Upper lobe of right lung (tissue), 1 donor: ENCODE results near the gene CFLAR. TPM values are rescaled to one million over a fixed set of nuclear protein-coding genes. Genes with fewer than 3 reads are reported as not detected.

ENCODE experiments used
- ATAC-seq: fragments of 200-7000 bp; cut with Tn5 transposase; one replicate; pipeline ENCODE4 v1.9.1; 2020; ENCODE audit warnings: mild to moderate bottlenecking, moderate library complexity
- DNase-seq: peaks from one replicate; pipeline ENCODE4 v3.0.0-alpha.2; 2020
- H3K27ac ChIP-seq: fragments of 200-600 bp; one replicate; pipeline ENCODE4 v1.8.0; 2022
- H3K27me3 ChIP-seq: fragments of 200-600 bp; one replicate; pipeline ENCODE4 v1.8.0; 2022; ENCODE audit warnings: mild to moderate bottlenecking
- H3K36me3 ChIP-seq: fragments of 200-600 bp; one replicate; pipeline ENCODE4 v1.8.0; 2022
- H3K4me1 ChIP-seq: fragments of 200-600 bp; one replicate; pipeline ENCODE4 v1.8.0; 2022
- H3K4me3 ChIP-seq: fragments of 200-600 bp; one replicate; pipeline ENCODE4 v1.8.0; 2022; ENCODE audit warnings: mild to moderate bottlenecking
- H3K9me3 ChIP-seq: fragments of 200-600 bp; one replicate; pipeline ENCODE4 v1.8.0; 2022
- intact Hi-C: fragments of 100-400 bp; cut with DNase I; formaldehyde crosslinking; loops from one replicate; pipeline ENCODE4 v1.11.0; 2022
- total RNA-seq: library from RNA; stranded (reverse); fragmentation: NEBNext Ultra II Directional; extraction: Animal tissue kit (Norgen Biotek cat#: 25700); gene quantifications from one replicate; pipeline ENCODE4 v1.2.1, GENCODE V29; 2021
- TF ChIP-seq, protein P1 (sequence below): fragments of 200-600 bp; IDR thresholded peaks from one replicate; pipeline ENCODE4 v1.8.0; 2022; ENCODE audit warnings: antibody characterized with exemption
- donor health status: DM: no; HTN: yes; CAD: no; lungs with severe emphysema.

Gene CFLAR
- total RNA-seq, 1 donor from 2014 or later = 316 TPM

- no peak for DNase-seq
- H3K27ac ChIP-seq = peak overlapping the region; percentile 52
- ATAC-seq = peak; percentile 75
Measured at GRCh38 chr2:201219328-201220096, 103.5 kb downstream of the CFLAR start.

GRCh38 chr2:201220102-201220570, 104.2 kb downstream of the CFLAR start:
- TF ChIP-seq, protein P1, sequence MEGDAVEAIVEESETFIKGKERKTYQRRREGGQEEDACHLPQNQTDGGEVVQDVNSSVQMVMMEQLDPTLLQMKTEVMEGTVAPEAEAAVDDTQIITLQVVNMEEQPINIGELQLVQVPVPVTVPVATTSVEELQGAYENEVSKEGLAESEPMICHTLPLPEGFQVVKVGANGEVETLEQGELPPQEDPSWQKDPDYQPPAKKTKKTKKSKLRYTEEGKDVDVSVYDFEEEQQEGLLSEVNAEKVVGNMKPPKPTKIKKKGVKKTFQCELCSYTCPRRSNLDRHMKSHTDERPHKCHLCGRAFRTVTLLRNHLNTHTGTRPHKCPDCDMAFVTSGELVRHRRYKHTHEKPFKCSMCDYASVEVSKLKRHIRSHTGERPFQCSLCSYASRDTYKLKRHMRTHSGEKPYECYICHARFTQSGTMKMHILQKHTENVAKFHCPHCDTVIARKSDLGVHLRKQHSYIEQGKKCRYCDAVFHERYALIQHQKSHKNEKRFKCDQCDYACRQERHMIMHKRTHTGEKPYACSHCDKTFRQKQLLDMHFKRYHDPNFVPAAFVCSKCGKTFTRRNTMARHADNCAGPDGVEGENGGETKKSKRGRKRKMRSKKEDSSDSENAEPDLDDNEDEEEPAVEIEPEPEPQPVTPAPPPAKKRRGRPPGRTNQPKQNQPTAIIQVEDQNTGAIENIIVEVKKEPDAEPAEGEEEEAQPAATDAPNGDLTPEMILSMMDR = no peak
- ATAC-seq = peak; percentile 78
- intact Hi-C loops = no loop called here
- Histone ChIP-seq H3K36me3 (peaks cover 30% of the 10 kb centered on the region), H3K4me3 (no peak overlapping the region), H3K27ac (peak overlapping the region; percentile 52), H3K27me3 (no peaks in the 10 kb centered on the region), H3K9me3 (no peaks in the 10 kb centered on the region), H3K4me1 (peaks cover 26% of the 10 kb centered on the region)
- DNase-seq = no peak

More at GRCh38 chr2:201219328-201220096, 103.5 kb downstream of the CFLAR start:
- H3K4me1 ChIP-seq = peaks cover 26% of the 10 kb centered on the region
- TF ChIP-seq, protein P1 = no peak
- no peak overlapping the region for H3K4me3 ChIP-seq
- no peaks in the 10 kb centered on the region for H3K9me3 ChIP-seq
- intact Hi-C loops = no loop called here
- peaks cover 30% of the 10 kb centered on the region for H3K36me3 ChIP-seq
- no peaks in the 10 kb centered on the region for H3K27me3 ChIP-seq

GRCh38 chr2:201223089-201224073, 107.4 kb downstream of the CFLAR start:
- Histone ChIP-seq H3K4me3 (no peak overlapping the region), H3K4me1 (peaks cover 26% of the 10 kb centered on the region), H3K9me3 (no peaks in the 10 kb centered on the region), H3K27me3 (no peaks in the 10 kb centered on the region), H3K27ac (peak overlapping the region; percentile 3), H3K36me3 (peaks cover 11% of the 10 kb centered on the region)
- DNase-seq = no peak
- TF ChIP-seq, protein P1 = no peak
- no peak for ATAC-seq
- intact Hi-C loops = no loop called here

Other genes starting within 250 kb of the CFLAR start
- gene PPIL3, start 227.1 kb upstream of the CFLAR start, total RNA-seq = 31.2 TPM
- gene NIF3L1, start 226.8 kb upstream of the CFLAR start, total RNA-seq = 13.8 TPM
- 27.4 TPM for gene ORC2, start 152.5 kb upstream of the CFLAR start, total RNA-seq
- 32.9 TPM for gene HYCC2, start 44.5 kb upstream of the CFLAR start, total RNA-seq
- gene NDUFB3, start 44.2 kb upstream of the CFLAR start, total RNA-seq = 68.2 TPM
- 31.6 TPM for gene CASP10, start 67.0 kb downstream of the CFLAR start, total RNA-seq
- gene CASP8, start 144.4 kb downstream of the CFLAR start, total RNA-seq = 39.5 TPM
- 3.6 TPM for gene FLACC1, start 241.2 kb downstream of the CFLAR start, total RNA-seq